HepG2 (cell line): ENCODE results near the gene HSPA1L. TPM values are rescaled to one million over a fixed set of nuclear protein-coding genes. Genes with fewer than 3 reads are reported as not detected.

ENCODE experiments used
- AHR ChIP-seq: IDR thresholded peaks from 2 replicates; pipeline ENCODE4 v1.6.1; 2018; ENCODE audit warnings: missing genetic modification reagents, missing compliant biosample characterization
- ARHGAP35 ChIP-seq: sonication (generic); formaldehyde crosslinking; IDR thresholded peaks from 2 replicates; pipeline ENCODE4 v1.9.0; 2022; ENCODE audit warnings: mild to moderate bottlenecking, inconsistent platforms, moderate library complexity, missing genetic modification reagents, borderline replicate concordance
- CENPBD1 ChIP-seq: sonication (generic); formaldehyde crosslinking; IDR thresholded peaks from 2 replicates; pipeline ENCODE4 v1.8.0; 2022; ENCODE audit warnings: missing genetic modification reagents, low read depth, mild to moderate bottlenecking, borderline replicate concordance
- CREM ChIP-seq, 2 experiments: sonication (generic) in 1 of 2; formaldehyde crosslinking in 1 of 2; IDR thresholded peaks; 2 replicates each; pipeline versions ENCODE4 v1.4.0 to v1.6.1; 2016 to 2020; ENCODE audit warnings: antibody characterized with exemption in 1 of 2, mild to moderate bottlenecking in 1 of 2, missing genetic modification reagents in 1 of 2
- CSRNP1 ChIP-seq: sonication (generic); formaldehyde crosslinking; IDR thresholded peaks from 2 replicates; pipeline ENCODE4 v1.8.1; 2023; ENCODE audit warnings: mild to moderate bottlenecking, missing genetic modification reagents
- DMAP1 ChIP-seq: IDR thresholded peaks from 2 replicates; pipeline ENCODE4 v1.6.1; 2016
- ELK4 ChIP-seq: sonication (generic); formaldehyde crosslinking; IDR thresholded peaks from 2 replicates; pipeline ENCODE4 v1.9.0; 2021; ENCODE audit warnings: missing genetic modification reagents, borderline replicate concordance
- FLYWCH1 ChIP-seq: sonication (generic); formaldehyde crosslinking; IDR thresholded peaks from 2 replicates; pipeline ENCODE4 v1.8.1; 2023; ENCODE audit warnings: mild to moderate bottlenecking, missing genetic modification reagents
- HNRNPK ChIP-seq: fragments of 200-400 bp; formaldehyde crosslinking; IDR thresholded peaks from 2 replicates; pipeline ENCODE4 v1.6.1; 2018; ENCODE audit warnings: low read length, low read depth, moderate library complexity, mild to moderate bottlenecking; ENCODE audit not compliant: poor library complexity, severe bottlenecking
- MNT ChIP-seq: fragments of 450-650 bp; IDR thresholded peaks from 2 replicates; pipeline ENCODE4 v1.6.1; 2016
- MXD1 ChIP-seq: sonication (generic); formaldehyde crosslinking; IDR thresholded peaks from 2 replicates; pipeline ENCODE4 v1.4.0; 2020; ENCODE audit warnings: mild to moderate bottlenecking, missing genetic modification reagents
- MXD4 ChIP-seq: IDR thresholded peaks from 2 replicates; pipeline ENCODE4 v1.6.1; 2016; ENCODE audit warnings: mild to moderate bottlenecking, missing biosample characterization, missing genetic modification reagents
- NFIB ChIP-seq: sonication (generic); formaldehyde crosslinking; IDR thresholded peaks from 2 replicates; pipeline ENCODE4 v1.9.0; 2021; ENCODE audit warnings: missing genetic modification reagents, mild to moderate bottlenecking, borderline replicate concordance
- PHF5A ChIP-seq: IDR thresholded peaks from one replicate; pipeline ENCODE4 v1.6.1; 2018; ENCODE audit warnings: low read depth, missing genetic modification reagents; ENCODE audit not compliant: unreplicated experiment
- RARG ChIP-seq: sonication (generic); formaldehyde crosslinking; IDR thresholded peaks from 2 replicates; pipeline ENCODE4 v1.4.0; 2020; ENCODE audit warnings: low read depth, mild to moderate bottlenecking, missing genetic modification reagents
- RBM39 ChIP-seq: fragments of 200-400 bp; formaldehyde crosslinking; IDR thresholded peaks from one replicate; pipeline ENCODE4 v1.6.1; 2018; ENCODE audit warnings: antibody characterized with exemption, mild to moderate bottlenecking, low read depth, low read length; ENCODE audit not compliant: poor library complexity, severe bottlenecking
- RORA ChIP-seq: sonication (generic); formaldehyde crosslinking; IDR thresholded peaks from 2 replicates; pipeline ENCODE4 v1.5.0; 2020; ENCODE audit warnings: mild to moderate bottlenecking, missing genetic modification reagents, moderate library complexity
- THAP11 ChIP-seq: IDR thresholded peaks from 2 replicates; pipeline ENCODE4 v1.6.1; 2016; ENCODE audit warnings: missing biosample characterization, missing genetic modification reagents
- TOPORS ChIP-seq: sonication (generic); formaldehyde crosslinking; IDR thresholded peaks from 2 replicates; pipeline ENCODE4 v1.8.0; 2023; ENCODE audit warnings: mild to moderate bottlenecking, missing genetic modification reagents
- ZBTB20 ChIP-seq: sonication (generic); formaldehyde crosslinking; IDR thresholded peaks from 2 replicates; pipeline ENCODE4 v1.8.1; 2023; ENCODE audit warnings: missing genetic modification reagents, low read depth, mild to moderate bottlenecking, borderline replicate concordance
- ZNF24 ChIP-seq: fragments of 450-650 bp; IDR thresholded peaks from 2 replicates; pipeline ENCODE4 v1.6.1; 2017; ENCODE audit warnings: antibody characterized with exemption, mild to moderate bottlenecking
- ZNF331 ChIP-seq: sonication (generic); formaldehyde crosslinking; IDR thresholded peaks from 2 replicates; pipeline ENCODE4 v1.4.0; 2020; ENCODE audit warnings: missing genetic modification reagents
- ZNF580 ChIP-seq: IDR thresholded peaks from 2 replicates; pipeline ENCODE4 v1.6.1; 2016; ENCODE audit warnings: low read depth, borderline replicate concordance
- ZNF772 ChIP-seq: sonication (generic); formaldehyde crosslinking; IDR thresholded peaks from 2 replicates; pipeline ENCODE4 v1.5.0; 2020; ENCODE audit warnings: mild to moderate bottlenecking, missing genetic modification reagents
- polyA plus RNA-seq, 8 experiments: library from polyadenylated mRNA; depleted of rRNA in 3 of 8; stranded (reverse) in 7 of 8; unstranded in 1 of 8; fragments of >200 nt; fragmentation: Illumina TruSeq in 4 of 8; extraction: Trizol in 4 of 8; gene quantifications; 2 replicates each; pipeline versions ENCODE4 v1.2.1 to v1.2.3, GENCODE V29; 2011 to 2016; ENCODE audit warnings: low read depth in 4 of 8, missing spikeins in 1 of 8, mixed read lengths in 1 of 8; ENCODE audit not compliant: insufficient read depth in 1 of 8
- total RNA-seq, 5 experiments: library from RNA; depleted of rRNA; stranded (reverse); fragments of >200 nt; fragmentation: Illumina TruSeq; extraction: Trizol; gene quantifications; 2 replicates each; pipeline ENCODE4 v1.2.3, GENCODE V29; 2016; ENCODE audit warnings: low read depth in 1 of 5

Gene HSPA1L
- total and polyA plus RNA-seq, 2 of the 13 experiments (the other 11 are each of a cell fraction or from before 2014, with no cell fraction given): 0.55 to 1.0 TPM

GRCh38 chr6:31827286-31828079 lies 12.4 kb upstream of the HSPA1L start, which contains the start of gene HSPA1B (continued):
- TF ChIP-seq MNT (peak; percentile 35; the same call in 1 of the 2 replicates), HNRNPK (no peak), AHR (CRISPR knock-in tag) (peak; percentile 93), ARHGAP35 (CRISPR knock-in tag) (peak; percentile 40; the same call in 1 of the 2 replicates), TOPORS (CRISPR knock-in tag) (peak; percentile 49; the same call in 1 of the 2 replicates), PHF5A (no peak), ZNF772 (peak; percentile 89), ZNF580 (CRISPR knock-in tag) (peak; percentile 78), CENPBD1 (CRISPR knock-in tag) (no peak), NFIB (CRISPR knock-in tag) (no peak), THAP11 (peak; percentile 61), RBM39 (peak; percentile 99), DMAP1 (CRISPR knock-in tag) (peak; percentile 81; the same call in 1 of the 2 replicates), ELK4 (CRISPR knock-in tag) (peak; percentile 75; the same call in 1 of the 2 replicates), ZNF331 (CRISPR knock-in tag) (no peak), ZBTB20 (peak; percentile 88), CSRNP1 (CRISPR knock-in tag) (peak; percentile 79), RORA (CRISPR knock-in tag) (no peak), ZNF24 (0 out of 2 replicates have a peak, but pooled peaks have one; percentile 30), RARG (no peak), FLYWCH1 (0 out of 2 replicates have a peak, but pooled peaks have one; percentile 53), CREM (IDR thresholded peaks at IDR 0.05) (peak; percentile 19; the same call in 1 of the 2 replicates), CREM (CRISPR knock-in tag; IDR thresholded peaks at IDR 0.05) (no peak), MXD4 (CRISPR knock-in tag) (peak; percentile 77), MXD1 (CRISPR knock-in tag) (peak; percentile 82; the same call in 1 of the 2 replicates)
